Measurements from ENCODE around the gene NDFIP1. TPM values are rescaled to one million over a fixed set of nuclear protein-coding genes. Genes with fewer than 3 reads are reported as not detected.
A peak's percentile ranks its signal among the peaks of the same experiment; 100 is the strongest.

NDFIP1 gene
- total RNA-seq, 4 donors from 2014 or later, result 37.1 to 63.5 (median 42.5) TPM

- intact Hi-C loops (cut with DNase I; ENCODE audit: low total_unique reads), result no loop called here
- no peaks in the 10 kb centered on the region for H3K9me3 ChIP-seq
- no peak for DNase-seq
- H3K4me1 ChIP-seq, result peaks cover 16 to 18% of the 10 kb centered on the region in 2 donors
- no peaks in the 10 kb centered on the region for H3K27me3 ChIP-seq
- no peak overlapping the region for H3K4me3 ChIP-seq
- no peaks in the 10 kb centered on the region for H3K36me3 ChIP-seq
- no peak overlapping the region for H3K27ac ChIP-seq
- no peak for ATAC-seq
- in situ Hi-C loops (cut with MboI; ENCODE audit: low sequenced_read_pairs in 4 of 4), result no loop called here
- TF ChIP-seq CTCF (IDR thresholded peaks at IDR 0.05 in 4 of 5, conservative IDR thresholded peaks at IDR 0.05 in 1 of 5), result no peak
Observed at GRCh38 chr5:142091012-142091411, 17.6 kb upstream of the NDFIP1 start.

- H3K36me3 ChIP-seq, result no peaks in the 10 kb centered on the region
- H3K27ac ChIP-seq, result no peak overlapping the region
- TF ChIP-seq CTCF (IDR thresholded peaks at IDR 0.05 in 4 of 5, conservative IDR thresholded peaks at IDR 0.05 in 1 of 5) (no peak), POLR2A (IDR thresholded peaks at IDR 0.05) (no peak)
- no peak for ATAC-seq
- intact Hi-C loops (cut with DNase I; ENCODE audit: low total_unique reads), result no loop called here
- H3K4me1 ChIP-seq, result peaks cover 18 to 19% of the 10 kb centered on the region in 2 donors
- DNase-seq, result no peak
- H3K4me3 ChIP-seq, result no peak overlapping the region
- in situ Hi-C loops (cut with MboI; ENCODE audit: low sequenced_read_pairs in 4 of 4), result no loop called here
- H3K27me3 ChIP-seq, result no peaks in the 10 kb centered on the region
- H3K9me3 ChIP-seq, result no peaks in the 10 kb centered on the region
Observed at GRCh38 chr5:142091922-142092321, 16.7 kb upstream of the NDFIP1 start.

GRCh38 chr5:142095035-142095434 lies 13.5 kb upstream of the NDFIP1 start:
- peaks cover 18 to 19% of the 10 kb centered on the region in 2 donors for H3K4me1 ChIP-seq
- no peaks in the 10 kb centered on the region for H3K36me3 ChIP-seq
- ATAC-seq, result peak; percentile 17 to 58
- TF ChIP-seq CTCF (IDR thresholded peaks at IDR 0.05 in 4 of 5, conservative IDR thresholded peaks at IDR 0.05 in 1 of 5), result no peak
- no peak for TF ChIP-seq POLR2A (IDR thresholded peaks at IDR 0.05)
- intact Hi-C loops (cut with DNase I; ENCODE audit: low total_unique reads), result no loop called here
- H3K27ac ChIP-seq, result peak overlapping the region; percentile 59 to 78 (median 68)
- no peaks in the 10 kb centered on the region for H3K9me3 ChIP-seq
- DNase-seq, result no peak
- H3K27me3 ChIP-seq, result no peaks in the 10 kb centered on the region
- H3K4me3 ChIP-seq, result no peak overlapping the region
- in situ Hi-C loops (cut with MboI; ENCODE audit: low sequenced_read_pairs in 4 of 4), result no loop called here

- Histone ChIP-seq H3K36me3 (no peaks in the 10 kb centered on the region), H3K4me1 (peaks cover 18 to 19% of the 10 kb centered on the region in 2 donors), H3K9me3 (no peaks in the 10 kb centered on the region), H3K27ac (peak overlapping the region; percentile 59 to 78 (median 68)), H3K27me3 (no peaks in the 10 kb centered on the region), H3K4me3 (no peak overlapping the region)
- ATAC-seq, result peak; percentile 93 to 99
- in situ Hi-C loops (cut with MboI; ENCODE audit: low sequenced_read_pairs in 4 of 4), result no loop called here
- DNase-seq, result peak; percentile 15 to 27
- TF ChIP-seq POLR2A (IDR thresholded peaks at IDR 0.05) (no peak), CTCF (IDR thresholded peaks at IDR 0.05 in 4 of 5, conservative IDR thresholded peaks at IDR 0.05 in 1 of 5) (no peak)
- intact Hi-C loops (cut with DNase I; ENCODE audit: low total_unique reads), result no loop called here
Observed at GRCh38 chr5:142095651-142096330, 12.8 kb upstream of the NDFIP1 start.

GRCh38 chr5:142096382-142096781 lies 12.2 kb upstream of the NDFIP1 start:
- no peak overlapping the region for H3K4me3 ChIP-seq
- no peaks in the 10 kb centered on the region for H3K9me3 ChIP-seq
- DNase-seq (no peak), ATAC-seq (no peak)
- H3K27me3 ChIP-seq, result no peaks in the 10 kb centered on the region
- peaks cover 18 to 19% of the 10 kb centered on the region in 2 donors for H3K4me1 ChIP-seq
- no peaks in the 10 kb centered on the region for H3K36me3 ChIP-seq
- in situ Hi-C loops (cut with MboI; ENCODE audit: low sequenced_read_pairs in 4 of 4) (no loop called here), intact Hi-C loops (cut with DNase I; ENCODE audit: low total_unique reads) (no loop called here)
- no peak for TF ChIP-seq POLR2A (IDR thresholded peaks at IDR 0.05)
- TF ChIP-seq CTCF (IDR thresholded peaks at IDR 0.05 in 4 of 5, conservative IDR thresholded peaks at IDR 0.05 in 1 of 5), result no peak
- H3K27ac ChIP-seq, result no peak overlapping the region
